HEK293T (cell line): ENCODE results near the gene ATP4A.

Experiments
- FOXA1 ChIP-seq: fragments of 450-650 bp; IDR thresholded peaks from 2 replicates; pipeline ENCODE4 v1.6.1; 2016; ENCODE audit warnings: mild to moderate bottlenecking
- FOXK2 ChIP-seq: fragments of 450-650 bp; IDR thresholded peaks from 2 replicates; pipeline ENCODE4 v1.6.1; 2016; ENCODE audit warnings: mild to moderate bottlenecking
- FOXM1 ChIP-seq: fragments of 450-650 bp; IDR thresholded peaks from 2 replicates; pipeline ENCODE4 v1.6.1; 2017; ENCODE audit warnings: mild to moderate bottlenecking, borderline replicate concordance
- LEF1 ChIP-seq: fragments of 450-650 bp; IDR thresholded peaks from 2 replicates; pipeline ENCODE4 v1.6.1; 2017; ENCODE audit warnings: mild to moderate bottlenecking, borderline replicate concordance
- NFRKB ChIP-seq: fragments of 450-650 bp; IDR thresholded peaks from 2 replicates; pipeline ENCODE4 v1.6.1; 2016; ENCODE audit warnings: mild to moderate bottlenecking, moderate library complexity
- TARDBP ChIP-seq: fragments of 450-650 bp; IDR thresholded peaks from 2 replicates; pipeline ENCODE4 v1.6.1; 2016
- ZNF384 ChIP-seq: fragments of 450-650 bp; IDR thresholded peaks from 2 replicates; pipeline ENCODE4 v1.6.1; 2016

GRCh38 chr19:35543280-35544109 lies 20.0 kb downstream of the ATP4A start:
- TF ChIP-seq FOXM1 (no peak), FOXK2 (no peak), TARDBP (no peak), LEF1 (no peak), ZNF384 (no peak), FOXA1 (no peak), NFRKB (no peak)
